Measurements from ENCODE around the gene ABCC2. TPM values are rescaled to one million over a fixed set of nuclear protein-coding genes. Genes with fewer than 3 reads are reported as not detected.

ABCC2 gene
- total and polyA plus RNA-seq, 9 of the 15 experiments (the other 6 are each of a cell fraction or from before 2014, with no cell fraction given), result 0.03 to 0.18 (median 0.10) TPM; not detected in 1

DNA sequence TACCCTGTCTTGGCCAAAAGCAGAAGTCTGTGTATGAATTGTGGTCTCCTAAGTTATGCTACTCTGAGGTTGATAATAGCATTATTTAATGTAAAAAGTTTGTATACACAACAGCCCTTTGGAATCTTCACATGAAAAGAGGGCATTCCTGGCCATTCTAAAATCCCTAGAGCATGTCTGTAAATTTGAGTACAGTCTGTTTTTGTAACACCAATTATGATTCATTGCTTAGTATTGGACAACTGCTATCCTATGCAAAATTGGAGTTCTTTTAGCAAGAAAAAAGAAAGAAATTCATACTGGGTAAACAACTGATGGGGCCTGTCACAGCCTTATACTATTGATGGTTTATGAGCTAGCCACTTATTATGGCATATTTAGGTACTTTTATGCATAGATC lies 40.2 kb upstream of the ABCC2 start (continued):
- no peak for TF ChIP-seq MAFK (IDR thresholded peaks at IDR 0.05; ENCODE audit: low read length)

GRCh38 chr10:99742701-99743100 lies 39.7 kb upstream of the ABCC2 start:
- POLR2A ChIA-PET, result interaction anchor here (0.6 kb wide), 1 partner anchor 1000 kb away, joined by 5 read pairs; no protein-coding TSS in a partner anchor
- FAIRE-seq (no peak), ATAC-seq (no peak), DNase-seq (ENCODE audit: extremely low read depth in 1 of 4, low spot score in 3 of 4) (no peak)
- H4K20me1 ChIP-seq (replicated peaks; ENCODE audit: control insufficient read depth, insufficient read depth, low read length), result no peaks in the 10 kb centered on the region
- CTCF ChIA-PET (ENCODE audit: low intra/inter-chr PET ratio), result no interaction called here
- H3K4me2 ChIP-seq (ENCODE audit: insufficient read depth, low read length), result no peak overlapping the region
- H3K9me3 ChIP-seq (replicated peaks; ENCODE audit: control insufficient read depth, insufficient read depth, low read depth, low read length), result no peaks in the 10 kb centered on the region; the same call in 1 of the 2 replicates
- H3K27me3 ChIP-seq (ENCODE audit: control insufficient read depth in 2 of 2, insufficient read depth in 2 of 2, low read length in 2 of 2), result no peaks in the 10 kb centered on the region
- no TSS peak for BruUV-seq (replicated peaks)
- no peaks in the 10 kb centered on the region for H3K9me1 ChIP-seq (ENCODE audit: control insufficient read depth, insufficient read depth, low read length)
- no peaks in the 10 kb centered on the region for H3K79me2 ChIP-seq (ENCODE audit: control insufficient read depth, insufficient read depth, low read length)
- peaks cover 83% of the 10 kb centered on the region for H3K36me3 ChIP-seq (ENCODE audit: control insufficient read depth, insufficient read depth, low read length)
- H3K4me1 ChIP-seq (replicated peaks in 1 of 2; ENCODE audit: control insufficient read depth in 2 of 2, insufficient read depth in 2 of 2, low read length in 2 of 2), result no peaks in the 10 kb centered on the region
- no peak overlapping the region for H3K9ac ChIP-seq (ENCODE audit: insufficient read depth in 1 of 2, low read depth in 2 of 2, low read length in 2 of 2)
- intact Hi-C loops (cut with micrococcal nuclease) (no loop called here), in situ Hi-C loops (cut with MboI) (no loop called here)
- H3K27ac ChIP-seq (ENCODE audit: extremely low read depth, low read depth, low read length), result no peak overlapping the region
- WGBS (ENCODE audit: insufficient coverage, low coverage, missing lambda C conversion rate), result 96% methylated on average over 2 of the region's 2 CpGs
- H3K4me3 ChIP-seq, result no peak overlapping the region
- H2AFZ ChIP-seq (ENCODE audit: low read depth, low read length), result no peak overlapping the region
- TF ChIP-seq SIN3A (IDR thresholded peaks at IDR 0.05; ENCODE audit: borderline replicate concordance in 2 of 2, control insufficient read depth in 1 of 2, low read depth in 2 of 2, low read length in 2 of 2), result no peak
- TF ChIP-seq, protein P1, sequence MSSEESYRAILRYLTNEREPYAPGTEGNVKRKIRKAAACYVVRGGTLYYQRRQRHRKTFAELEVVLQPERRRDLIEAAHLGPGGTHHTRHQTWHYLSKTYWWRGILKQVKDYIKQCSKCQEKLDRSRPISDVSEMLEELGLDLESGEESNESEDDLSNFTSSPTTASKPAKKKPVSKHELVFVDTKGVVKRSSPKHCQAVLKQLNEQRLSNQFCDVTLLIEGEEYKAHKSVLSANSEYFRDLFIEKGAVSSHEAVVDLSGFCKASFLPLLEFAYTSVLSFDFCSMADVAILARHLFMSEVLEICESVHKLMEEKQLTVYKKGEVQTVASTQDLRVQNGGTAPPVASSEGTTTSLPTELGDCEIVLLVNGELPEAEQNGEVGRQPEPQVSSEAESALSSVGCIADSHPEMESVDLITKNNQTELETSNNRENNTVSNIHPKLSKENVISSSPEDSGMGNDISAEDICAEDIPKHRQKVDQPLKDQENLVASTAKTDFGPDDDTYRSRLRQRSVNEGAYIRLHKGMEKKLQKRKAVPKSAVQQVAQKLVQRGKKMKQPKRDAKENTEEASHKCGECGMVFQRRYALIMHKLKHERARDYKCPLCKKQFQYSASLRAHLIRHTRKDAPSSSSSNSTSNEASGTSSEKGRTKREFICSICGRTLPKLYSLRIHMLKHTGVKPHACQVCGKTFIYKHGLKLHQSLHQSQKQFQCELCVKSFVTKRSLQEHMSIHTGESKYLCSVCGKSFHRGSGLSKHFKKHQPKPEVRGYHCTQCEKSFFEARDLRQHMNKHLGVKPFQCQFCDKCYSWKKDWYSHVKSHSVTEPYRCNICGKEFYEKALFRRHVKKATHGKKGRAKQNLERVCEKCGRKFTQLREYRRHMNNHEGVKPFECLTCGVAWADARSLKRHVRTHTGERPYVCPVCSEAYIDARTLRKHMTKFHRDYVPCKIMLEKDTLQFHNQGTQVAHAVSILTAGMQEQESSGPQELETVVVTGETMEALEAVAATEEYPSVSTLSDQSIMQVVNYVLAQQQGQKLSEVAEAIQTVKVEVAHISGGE (CRISPR knock-in tag; IDR thresholded peaks at IDR 0.05), result no peak
- no peak for TF ChIP-seq CBX3 (IDR thresholded peaks at IDR 0.05; ENCODE audit: borderline replicate concordance in 1 of 2, low read length in 2 of 2)
- TF ChIP-seq, protein P2, sequence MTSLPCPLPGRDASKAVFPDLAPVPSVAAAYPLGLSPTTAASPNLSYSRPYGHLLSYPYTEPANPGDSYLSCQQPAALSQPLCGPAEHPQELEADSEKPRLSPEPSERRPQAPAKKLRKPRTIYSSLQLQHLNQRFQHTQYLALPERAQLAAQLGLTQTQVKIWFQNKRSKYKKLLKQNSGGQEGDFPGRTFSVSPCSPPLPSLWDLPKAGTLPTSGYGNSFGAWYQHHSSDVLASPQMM (CRISPR knock-in tag; IDR thresholded peaks at IDR 0.05), result no peak
- no peak for TF ChIP-seq BACH1 (tag; IDR thresholded peaks at IDR 0.05)
